Activated naive CD8-positive, alpha-beta T cell treated with anti-CD3 and anti-CD28 coated beads, Interleukin-2, amount 10 ng/mL, durations not matched to agents 7 days and 5 days (primary cell): ENCODE measurements around the gene ROR1. TPM values are rescaled to one million over a fixed set of nuclear protein-coding genes. Genes with fewer than 3 reads are reported as not detected.

Source experiments
- ATAC-seq: fragments of 150-1000 bp; cut with Tn5 transposase; one replicate; pipeline ENCODE4 v1.10.0; 2021; ENCODE audit warnings: low read depth, moderate library complexity
- POLR2A ChIA-PET: fragments of 350-600 bp; sonication (Branson Sonifier 250); formaldehyde crosslinking; loops from one replicate; lab custom pipeline; 2021; ENCODE audit warnings: antibody characterized with exemption; lab: Charles Lee
- DNase-seq: peaks from one replicate; pipeline ENCODE4 v3.0.0; 2021
- H3K27ac Mint-ChIP-seq: one replicate; pipeline ENCODE4 v1.8.0; 2022; ENCODE audit warnings: mild to moderate bottlenecking, mixed read lengths
- H3K27me3 Mint-ChIP-seq: one replicate; pipeline ENCODE4 v1.8.0; 2022; ENCODE audit warnings: mild to moderate bottlenecking, moderate library complexity, mixed read lengths
- H3K36me3 Mint-ChIP-seq: one replicate; pipeline ENCODE4 v1.8.0; 2021; ENCODE audit warnings: mild to moderate bottlenecking, mixed read lengths
- H3K4me1 Mint-ChIP-seq: one replicate; pipeline ENCODE4 v1.8.0; 2021; ENCODE audit warnings: mixed read lengths
- H3K4me3 Mint-ChIP-seq: one replicate; pipeline ENCODE4 v1.8.0; 2022; ENCODE audit warnings: mild to moderate bottlenecking, moderate library complexity, mixed read lengths
- H3K9me3 Mint-ChIP-seq: one replicate; pipeline ENCODE4 v1.8.0; 2021; ENCODE audit warnings: mixed read lengths
- total RNA-seq, 2 experiments: library from RNA; stranded (reverse); gene quantifications; one replicate each; pipeline ENCODE4 v1.2.3, GENCODE V29; 2021

ROR1 gene
- total RNA-seq = not detected

DNA sequence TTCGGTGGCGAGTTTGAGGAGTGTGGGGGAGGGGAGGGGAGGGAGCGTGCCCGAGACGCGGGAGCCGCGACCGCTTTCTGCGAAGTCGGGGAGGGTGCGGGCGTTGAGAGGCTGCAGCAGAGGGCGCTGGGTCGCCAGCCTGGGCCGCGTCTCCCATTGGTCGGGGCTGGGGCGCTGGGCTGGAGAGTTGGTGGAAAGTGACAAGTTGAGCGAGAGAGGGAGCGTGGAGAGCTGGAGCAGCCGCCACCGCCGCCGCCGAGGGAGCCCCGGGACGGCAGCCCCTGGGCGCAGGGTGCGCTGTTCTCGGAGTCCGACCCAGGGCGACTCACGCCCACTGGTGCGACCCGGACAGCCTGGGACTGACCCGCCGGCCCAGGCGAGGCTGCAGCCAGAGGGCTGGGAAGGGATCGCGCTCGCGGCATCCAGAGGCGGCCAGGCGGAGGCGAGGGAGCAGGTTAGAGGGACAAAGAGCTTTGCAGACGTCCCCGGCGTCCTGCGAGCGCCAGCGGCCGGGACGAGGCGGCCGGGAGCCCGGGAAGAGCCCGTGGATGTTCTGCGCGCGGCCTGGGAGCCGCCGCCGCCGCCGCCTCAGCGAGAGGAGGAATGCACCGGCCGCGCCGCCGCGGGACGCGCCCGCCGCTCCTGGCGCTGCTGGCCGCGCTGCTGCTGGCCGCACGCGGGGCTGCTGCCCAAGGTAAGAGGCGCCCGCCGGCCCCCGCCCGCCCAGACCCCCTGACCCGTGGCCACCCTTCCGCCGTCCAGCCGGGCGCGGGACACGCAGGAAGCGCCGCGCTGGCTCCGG, at the start of gene ROR1:
Gene ROR1 (plus strand): TSS at position 203 of the 802 bp plus-strand sequence.
- DNase-seq (peak; percentile 67), ATAC-seq (peak; percentile 90)
- H3K27me3 Mint-ChIP-seq = peaks cover 63% of the 10 kb centered on the region
- POLR2A ChIA-PET = no interaction called here
- no peak within 1 kb of the TSS for H3K27ac Mint-ChIP-seq
- H3K9me3 Mint-ChIP-seq = no peaks in the 10 kb centered on the region
- H3K4me3 Mint-ChIP-seq = peak within 1 kb of the TSS; percentile 84
- H3K4me1 Mint-ChIP-seq = peaks cover 10% of the 10 kb centered on the region
- H3K36me3 Mint-ChIP-seq = no peaks in the 10 kb centered on the region

DNA sequence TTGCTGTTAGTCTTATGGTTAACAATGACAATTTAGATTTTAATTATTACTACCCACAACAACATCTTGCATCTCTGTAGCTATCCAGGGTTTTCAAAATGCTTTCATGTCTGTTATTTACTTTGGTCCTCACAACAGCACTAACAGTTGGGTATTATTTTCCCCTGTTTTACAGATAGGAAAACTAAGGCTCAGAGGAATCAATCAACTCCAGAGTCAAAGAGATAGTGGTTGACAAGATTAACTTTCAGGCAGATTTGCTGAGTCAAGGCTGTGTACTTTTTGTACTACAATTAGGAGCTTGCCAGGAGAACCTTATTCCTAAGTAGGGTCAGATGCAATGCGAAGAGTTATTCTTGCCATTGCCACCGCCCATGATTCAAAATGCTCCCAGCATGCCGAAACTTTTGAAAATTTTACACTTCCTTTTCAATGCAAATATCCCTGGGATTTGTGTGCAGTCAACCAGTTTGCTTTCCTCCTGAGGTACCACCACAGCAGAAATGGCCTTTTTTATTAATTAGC, 49.4 kb upstream of the ROR1 start:
- Mint-ChIP-seq H3K9me3 (peaks cover 2% of the 10 kb centered on the region), H3K27ac (no peak overlapping the region), H3K4me3 (no peak overlapping the region), H3K36me3 (no peaks in the 10 kb centered on the region), H3K27me3 (peaks cover 3% of the 10 kb centered on the region), H3K4me1 (no peaks in the 10 kb centered on the region)
- POLR2A ChIA-PET = no interaction called here
- DNase-seq (no peak), ATAC-seq (no peak)

DNA sequence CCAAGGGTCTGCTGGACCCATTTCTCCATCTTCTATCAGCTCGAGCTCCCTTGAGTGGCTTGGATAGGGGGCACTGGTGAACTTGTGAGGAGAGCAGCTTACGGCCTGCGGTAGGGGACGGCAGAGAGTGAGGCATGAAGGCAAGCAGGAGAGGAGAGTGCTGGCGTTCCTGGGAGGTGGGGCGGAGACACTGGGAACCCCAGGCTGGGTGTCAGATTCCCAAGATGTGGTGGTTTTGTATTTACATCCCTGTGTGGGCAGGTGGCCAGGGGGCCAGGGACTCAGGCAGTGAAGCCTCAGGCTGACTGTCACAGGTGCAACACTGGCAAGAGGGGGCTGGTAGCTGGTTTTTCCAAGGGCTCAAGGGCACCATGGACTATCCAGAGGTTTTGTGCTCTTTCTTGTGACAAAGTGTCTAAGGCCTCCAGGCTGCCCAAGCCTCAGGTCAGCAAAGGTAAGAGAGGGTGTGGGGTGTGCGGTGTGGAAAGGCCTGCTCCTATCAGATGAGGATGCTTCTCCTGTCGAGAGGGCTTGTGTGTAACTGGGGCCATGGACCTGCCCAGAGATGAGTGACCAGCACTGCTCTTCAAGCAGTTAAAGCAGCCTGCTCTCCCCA, 45.1 kb upstream of the ROR1 start:
- H3K4me3 Mint-ChIP-seq = no peak overlapping the region
- H3K27ac Mint-ChIP-seq = no peak overlapping the region
- H3K27me3 Mint-ChIP-seq = peaks cover 12% of the 10 kb centered on the region
- POLR2A ChIA-PET = no interaction called here
- ATAC-seq (no peak), DNase-seq (no peak)
- peaks cover 2% of the 10 kb centered on the region for H3K9me3 Mint-ChIP-seq
- H3K36me3 Mint-ChIP-seq = no peaks in the 10 kb centered on the region
- no peaks in the 10 kb centered on the region for H3K4me1 Mint-ChIP-seq

DNA sequence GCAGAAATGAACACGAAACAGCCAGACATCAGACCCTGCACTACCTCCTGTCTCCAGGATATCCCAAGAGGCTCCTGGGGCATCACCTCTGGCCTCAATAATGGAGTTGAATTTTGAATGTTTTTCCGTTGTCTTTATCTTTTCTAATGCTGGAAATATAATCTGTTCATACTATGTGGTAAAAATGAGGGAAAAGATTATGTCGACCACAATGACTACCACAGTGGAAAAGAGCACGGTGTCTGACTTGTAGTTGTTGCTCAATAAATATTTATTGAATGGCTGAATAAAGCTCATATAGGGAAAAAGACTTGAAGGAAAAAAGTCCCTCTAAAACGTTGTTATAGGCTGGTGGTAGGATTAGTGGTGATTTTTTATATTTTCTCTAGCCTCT, 44.6 kb upstream of the ROR1 start:
- no peaks in the 10 kb centered on the region for H3K4me1 Mint-ChIP-seq
- DNase-seq = no peak
- POLR2A ChIA-PET = no interaction called here
- no peak for ATAC-seq
- H3K9me3 Mint-ChIP-seq = peaks cover 2% of the 10 kb centered on the region
- H3K4me3 Mint-ChIP-seq = no peak overlapping the region
- no peak overlapping the region for H3K27ac Mint-ChIP-seq
- H3K36me3 Mint-ChIP-seq = no peaks in the 10 kb centered on the region
- peaks cover 12% of the 10 kb centered on the region for H3K27me3 Mint-ChIP-seq

DNA sequence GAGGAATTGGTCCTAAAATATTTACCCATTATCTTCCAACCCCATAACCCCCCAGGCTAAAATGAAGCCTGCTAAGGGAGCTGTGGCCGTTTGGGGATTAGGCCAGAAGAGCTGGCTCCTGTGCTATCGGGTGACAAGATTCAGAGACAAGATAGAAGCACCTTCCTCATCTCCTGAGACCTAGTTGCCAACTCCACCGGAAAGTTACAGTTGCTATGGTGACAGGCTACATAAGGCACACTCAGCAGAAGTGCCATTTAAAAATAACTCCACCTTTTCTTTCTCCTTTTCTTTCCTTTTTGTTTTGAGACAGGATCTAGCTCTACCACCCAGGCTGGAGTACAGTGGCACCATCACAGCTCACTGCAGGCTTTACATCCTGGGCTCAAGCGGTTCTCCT, 43.6 kb upstream of the ROR1 start:
- H3K36me3 Mint-ChIP-seq = no peaks in the 10 kb centered on the region
- no peak overlapping the region for H3K4me3 Mint-ChIP-seq
- POLR2A ChIA-PET = no interaction called here
- peaks cover 4% of the 10 kb centered on the region for H3K9me3 Mint-ChIP-seq
- no peaks in the 10 kb centered on the region for H3K4me1 Mint-ChIP-seq
- no peak overlapping the region for H3K27ac Mint-ChIP-seq
- ATAC-seq (no peak), DNase-seq (no peak)
- H3K27me3 Mint-ChIP-seq = peaks cover 14% of the 10 kb centered on the region

DNA sequence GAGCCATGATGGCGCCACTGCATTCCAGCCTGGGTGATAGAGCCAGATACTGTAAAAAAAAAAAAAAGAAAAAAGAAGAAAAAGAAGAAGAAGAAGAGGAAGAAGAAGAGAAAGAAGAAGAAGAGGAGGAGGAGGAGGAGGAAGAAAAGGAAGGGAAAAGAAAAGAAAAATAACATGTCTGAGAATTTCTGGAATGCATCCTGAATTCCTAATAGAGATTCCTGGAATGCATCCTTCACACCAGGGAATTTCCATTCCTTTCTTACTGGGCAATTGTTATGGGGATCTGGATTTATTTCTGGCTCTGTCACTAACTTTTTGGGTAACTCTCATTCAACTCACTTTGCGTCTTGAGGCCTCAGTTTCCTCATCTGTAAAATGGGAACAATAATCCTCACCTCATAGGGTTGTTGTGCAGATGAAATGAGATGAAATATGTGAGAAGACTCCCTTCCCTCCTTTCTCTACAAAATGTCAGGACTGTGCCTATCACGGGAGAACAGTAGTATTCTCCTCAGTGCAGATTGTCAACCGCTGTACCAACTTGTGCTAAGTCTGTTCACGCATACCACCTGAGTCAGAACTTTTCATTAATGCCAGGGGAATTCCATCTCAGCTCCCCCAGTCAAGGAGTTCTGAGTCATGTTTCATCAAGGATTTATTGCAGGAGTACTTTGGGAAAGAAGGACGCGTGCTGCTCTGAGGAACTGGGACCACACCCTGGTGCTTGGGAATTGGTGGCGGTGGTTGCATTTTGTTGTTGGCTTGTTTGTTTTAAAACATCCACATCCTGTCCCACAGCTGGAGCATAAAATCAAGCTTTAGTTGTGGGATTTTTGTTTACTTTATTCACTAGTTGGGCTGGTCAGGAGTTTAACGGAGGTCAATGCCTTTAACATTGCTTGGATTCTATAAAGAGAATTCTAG, 42.4 kb upstream of the ROR1 start:
- ATAC-seq (no peak), DNase-seq (no peak)
- Mint-ChIP-seq H3K9me3 (peaks cover 4% of the 10 kb centered on the region), H3K4me3 (no peak overlapping the region), H3K27me3 (peaks cover 15% of the 10 kb centered on the region), H3K4me1 (no peaks in the 10 kb centered on the region), H3K36me3 (no peaks in the 10 kb centered on the region), H3K27ac (no peak overlapping the region)
- POLR2A ChIA-PET = no interaction called here

DNA sequence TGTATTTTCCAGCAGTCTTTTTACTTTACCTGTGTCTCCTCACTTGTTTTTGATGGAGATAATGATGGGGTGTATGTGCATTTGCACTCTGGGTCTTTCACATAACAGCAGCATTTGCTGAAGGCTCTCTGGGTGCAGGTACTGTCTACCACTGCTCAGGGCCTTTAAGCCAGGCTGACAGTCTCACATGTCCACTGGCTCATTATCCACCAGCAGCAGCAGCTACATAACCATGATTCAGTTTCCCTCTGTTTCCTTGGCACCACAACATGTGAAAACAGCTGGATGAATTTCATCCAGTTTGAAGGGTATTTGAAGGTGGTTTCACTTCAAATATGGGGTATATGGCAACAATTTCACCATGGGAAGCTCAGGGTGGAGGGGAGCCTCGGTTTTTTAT, 41.2 kb upstream of the ROR1 start:
- Mint-ChIP-seq H3K4me3 (no peak overlapping the region), H3K9me3 (peaks cover 2% of the 10 kb centered on the region), H3K27ac (no peak overlapping the region), H3K4me1 (no peaks in the 10 kb centered on the region), H3K36me3 (no peaks in the 10 kb centered on the region), H3K27me3 (peaks cover 20% of the 10 kb centered on the region)
- POLR2A ChIA-PET = no interaction called here
- no peak for ATAC-seq
- DNase-seq = no peak

DNA sequence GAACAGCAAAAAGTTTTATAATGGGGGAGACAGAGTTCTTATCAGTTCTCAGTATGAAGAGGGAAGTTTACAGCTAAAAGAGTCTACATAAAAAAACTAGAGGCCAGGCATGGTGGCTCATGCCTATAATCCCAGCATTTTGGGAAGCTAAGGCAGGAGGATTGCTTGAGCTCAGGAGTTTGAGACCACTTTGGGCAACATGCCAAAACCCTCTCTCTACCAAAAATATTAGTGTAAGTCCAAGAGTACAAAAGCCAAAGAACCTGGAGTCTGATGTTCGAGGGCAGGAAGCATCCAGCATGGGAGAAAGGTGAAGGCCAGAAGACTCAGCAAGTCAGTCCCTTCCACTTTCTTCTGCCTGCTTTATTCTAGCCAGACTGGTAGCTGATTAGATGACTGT, 35.0 kb upstream of the ROR1 start:
- no peak overlapping the region for H3K4me3 Mint-ChIP-seq
- H3K9me3 Mint-ChIP-seq = peaks cover 3% of the 10 kb centered on the region
- H3K36me3 Mint-ChIP-seq = no peaks in the 10 kb centered on the region
- peaks cover 18% of the 10 kb centered on the region for H3K27me3 Mint-ChIP-seq
- H3K27ac Mint-ChIP-seq = no peak overlapping the region
- ATAC-seq (no peak), DNase-seq (no peak)
- POLR2A ChIA-PET = no interaction called here
- peaks cover 7% of the 10 kb centered on the region for H3K4me1 Mint-ChIP-seq

DNA sequence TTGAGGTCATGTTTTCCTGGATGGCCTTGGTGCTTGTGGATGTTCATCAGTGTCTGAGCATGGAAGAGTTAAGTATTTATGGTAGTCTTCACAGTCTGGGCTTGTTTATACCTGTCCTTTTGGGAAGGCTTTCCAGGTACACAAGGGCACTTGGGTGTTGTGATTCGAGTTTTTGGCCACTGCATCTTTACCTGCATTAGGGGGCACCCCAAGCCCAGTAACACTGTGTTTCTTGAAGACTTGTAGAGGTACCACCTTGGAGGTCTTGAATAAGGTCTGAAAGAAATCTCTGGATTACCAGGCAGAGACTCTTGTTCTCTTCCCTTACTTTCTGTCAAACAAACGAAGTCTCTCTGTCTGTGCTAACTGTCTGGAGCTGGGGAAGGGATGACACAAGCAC, 34.4 kb upstream of the ROR1 start:
- DNase-seq (no peak), ATAC-seq (no peak)
- Mint-ChIP-seq H3K36me3 (no peaks in the 10 kb centered on the region), H3K4me3 (no peak overlapping the region), H3K27me3 (peaks cover 18% of the 10 kb centered on the region), H3K27ac (no peak overlapping the region), H3K9me3 (peaks cover 2% of the 10 kb centered on the region), H3K4me1 (peaks cover 7% of the 10 kb centered on the region)
- POLR2A ChIA-PET = no interaction called here

DNA sequence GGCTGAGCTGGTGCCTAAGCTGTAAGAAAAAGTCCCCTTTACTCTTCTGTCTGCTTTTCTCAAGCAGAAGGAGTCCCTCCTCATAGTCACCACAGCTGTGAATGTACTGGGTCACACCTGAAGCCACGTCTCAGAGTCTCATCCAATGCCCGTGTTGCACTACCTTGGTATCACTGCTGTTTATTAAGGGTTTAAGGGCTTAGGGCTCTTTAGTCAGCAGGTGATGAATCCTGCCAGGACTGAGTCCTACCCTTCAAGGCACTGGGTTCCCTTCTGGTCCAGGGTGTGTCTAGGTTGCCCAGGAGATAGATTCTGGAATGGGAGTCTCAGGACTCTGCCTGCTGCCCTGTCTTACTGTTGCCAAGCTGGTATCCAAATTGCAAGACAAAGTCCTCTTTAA, 33.4 kb upstream of the ROR1 start:
- H3K27ac Mint-ChIP-seq = no peak overlapping the region
- peaks cover 9% of the 10 kb centered on the region for H3K4me1 Mint-ChIP-seq
- ATAC-seq (no peak), DNase-seq (no peak)
- no peaks in the 10 kb centered on the region for H3K36me3 Mint-ChIP-seq
- H3K4me3 Mint-ChIP-seq = no peak overlapping the region
- H3K27me3 Mint-ChIP-seq = peaks cover 12% of the 10 kb centered on the region
- H3K9me3 Mint-ChIP-seq = peaks cover 2% of the 10 kb centered on the region
- POLR2A ChIA-PET = no interaction called here

DNA sequence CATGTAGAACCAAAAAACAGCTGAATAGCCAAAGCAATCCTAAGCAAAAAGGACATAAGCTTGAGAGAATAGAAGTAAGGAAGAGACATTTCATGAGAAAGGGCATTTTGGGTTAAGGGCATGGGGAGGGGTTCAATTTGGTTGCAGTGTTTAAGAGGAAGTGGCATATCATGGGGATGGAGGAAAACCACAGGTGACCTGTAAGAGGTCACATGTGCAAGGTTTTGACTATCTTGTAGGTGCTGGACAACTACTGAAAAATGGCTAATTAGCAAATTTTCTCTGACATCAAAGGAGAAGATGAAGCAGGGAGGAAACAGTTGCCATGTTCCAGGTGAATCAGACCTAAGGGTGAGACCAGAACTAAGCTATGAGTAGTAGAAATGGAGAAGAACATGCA, 31.3 kb upstream of the ROR1 start:
- Mint-ChIP-seq H3K27me3 (peaks cover 6% of the 10 kb centered on the region), H3K4me1 (peaks cover 13% of the 10 kb centered on the region), H3K36me3 (no peaks in the 10 kb centered on the region), H3K9me3 (peaks cover 2% of the 10 kb centered on the region), H3K27ac (no peak overlapping the region), H3K4me3 (no peak overlapping the region)
- POLR2A ChIA-PET = interaction anchor here (0.6 kb wide), 1 partner anchor 387 kb away, joined by 3 read pairs; no protein-coding TSS in a partner anchor
- ATAC-seq (no peak), DNase-seq (no peak)

DNA sequence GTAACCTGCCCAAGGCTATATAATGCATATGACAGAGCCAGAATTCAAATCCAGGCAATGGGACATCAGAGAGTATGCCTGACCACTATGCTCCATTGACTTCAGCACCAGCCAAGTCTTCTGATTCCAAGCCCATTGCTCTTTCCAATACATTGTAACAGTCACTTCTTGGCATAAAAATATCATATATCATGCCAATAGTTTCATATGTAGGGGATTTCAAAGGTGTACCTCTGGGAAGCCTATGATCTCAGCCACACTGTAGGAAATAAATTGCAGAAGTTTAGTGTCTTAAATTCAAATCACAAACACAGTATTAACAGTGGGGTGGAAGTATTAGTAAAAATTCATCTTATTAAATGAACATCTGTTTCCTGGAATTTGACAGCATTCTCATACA, 30.0 kb upstream of the ROR1 start:
- no peak overlapping the region for H3K4me3 Mint-ChIP-seq
- ATAC-seq (no peak), DNase-seq (no peak)
- peaks cover 16% of the 10 kb centered on the region for H3K4me1 Mint-ChIP-seq
- H3K27me3 Mint-ChIP-seq = peaks cover 6% of the 10 kb centered on the region
- H3K36me3 Mint-ChIP-seq = no peaks in the 10 kb centered on the region
- peaks cover 2% of the 10 kb centered on the region for H3K9me3 Mint-ChIP-seq
- POLR2A ChIA-PET = no interaction called here
- H3K27ac Mint-ChIP-seq = no peak overlapping the region

DNA sequence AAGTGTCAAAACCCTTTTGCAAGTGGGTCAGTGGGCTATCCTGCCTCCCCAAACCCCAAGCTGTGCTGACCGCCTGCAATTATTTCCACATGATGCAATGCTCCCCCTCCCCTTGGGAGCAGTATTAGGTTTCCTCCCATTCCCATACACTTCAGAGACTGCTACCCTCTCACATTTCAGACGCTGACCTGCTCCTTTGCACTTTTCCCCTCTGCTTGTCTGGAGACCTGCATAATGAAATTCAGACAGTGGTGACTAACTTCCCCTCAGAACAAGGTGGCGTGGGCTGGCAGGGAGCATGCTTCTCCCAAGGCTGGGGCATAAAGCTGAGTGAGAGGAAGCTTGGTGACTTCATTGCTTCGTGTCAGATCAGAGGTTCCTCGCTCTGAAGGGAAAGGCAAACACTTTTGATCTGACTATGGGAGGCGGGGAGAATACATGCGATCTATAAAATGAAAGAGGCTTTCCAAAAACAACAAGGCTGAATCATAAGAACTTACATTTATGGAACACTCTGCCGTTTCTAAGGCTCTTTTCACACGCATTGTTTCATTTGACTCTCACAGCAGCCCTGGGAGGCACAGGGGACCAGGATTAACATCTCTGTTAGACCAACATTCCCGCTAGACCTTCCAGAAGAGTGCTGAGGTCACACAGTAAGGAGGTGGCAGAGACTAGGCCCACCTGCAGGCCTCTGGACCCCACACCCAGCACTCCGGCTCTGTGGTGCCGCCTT, 27.5 kb upstream of the ROR1 start:
- POLR2A ChIA-PET = no interaction called here

More for the DNA sequence above, 27.5 kb upstream of the ROR1 start:
- Mint-ChIP-seq H3K36me3 (no peaks in the 10 kb centered on the region), H3K27me3 (peaks cover 5% of the 10 kb centered on the region), H3K27ac (no peak overlapping the region), H3K9me3 (peaks cover 2% of the 10 kb centered on the region), H3K4me1 (peaks cover 16% of the 10 kb centered on the region), H3K4me3 (no peak overlapping the region)
- DNase-seq (no peak), ATAC-seq (no peak)
